Measurements from ENCODE around the gene TENM4. TPM values are rescaled to one million over a fixed set of nuclear protein-coding genes. Genes with fewer than 3 reads are reported as not detected.

TENM4 gene
- polyA plus RNA-seq, 1 of the 3 experiments (the other 2 are of a cell fraction), result 16.7 TPM

- TF ChIP-seq NFIC (IDR thresholded peaks at IDR 0.05; ENCODE audit: borderline replicate concordance) (no peak), PBX3 (IDR thresholded peaks at IDR 0.05) (no peak), RXRA (IDR thresholded peaks at IDR 0.05; ENCODE audit: borderline replicate concordance, low read depth) (no peak)
- TF ChIP-seq, protein P1, sequence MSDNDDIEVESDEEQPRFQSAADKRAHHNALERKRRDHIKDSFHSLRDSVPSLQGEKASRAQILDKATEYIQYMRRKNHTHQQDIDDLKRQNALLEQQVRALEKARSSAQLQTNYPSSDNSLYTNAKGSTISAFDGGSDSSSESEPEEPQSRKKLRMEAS (IDR thresholded peaks at IDR 0.05; ENCODE audit: low read depth), result no peak
Measured at GRCh38 chr11:79374727-79375126, 66.1 kb downstream of the TENM4 start (continued).

DNA sequence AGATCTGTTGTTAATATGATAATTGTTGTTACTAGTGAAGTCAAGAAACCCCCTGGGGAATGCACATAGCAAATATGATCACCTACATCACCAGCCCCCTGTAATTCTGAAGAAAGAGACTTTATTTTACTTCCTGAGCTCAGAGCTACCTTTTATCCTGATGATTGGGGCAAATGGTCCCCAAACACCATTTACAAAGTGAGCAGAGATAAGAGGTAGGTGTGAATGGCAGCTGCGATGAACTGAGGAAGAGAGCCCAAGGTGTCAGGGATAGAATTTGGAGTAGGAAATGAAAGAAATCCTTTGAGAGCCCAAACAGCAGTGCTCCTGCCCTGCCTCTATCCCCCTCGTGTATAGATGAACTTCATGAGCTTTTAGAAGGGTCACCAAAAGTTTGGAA lies 69.1 kb downstream of the TENM4 start:
- H3K79me2 ChIP-seq (ENCODE audit: insufficient read depth), result 0 out of 2 replicates have a peak, but pooled peaks cover 7% of the 10 kb centered on the region
- peaks cover 11% of the 10 kb centered on the region for H3F3A ChIP-seq (replicated peaks; ENCODE audit: insufficient read depth)
- H3K9ac ChIP-seq, result no peak overlapping the region
- H3K4me1 ChIP-seq (ENCODE audit: control insufficient read depth in 1 of 2, insufficient read depth in 2 of 2, low read depth in 1 of 2, low read length in 1 of 2), result no peaks in the 10 kb centered on the region
- ChIA-PET CTCF (interaction anchor here (1.0 to 1.3 kb wide), 2 partner anchors 29 to 726 kb away, joined by 3 read pairs; no protein-coding TSS in a partner anchor), POLR2A (no interaction called here)
- TF ChIP-seq, protein P1 (IDR thresholded peaks at IDR 0.05; ENCODE audit: low read depth), result no peak
- TF ChIP-seq POLR2AphosphoS5 (IDR thresholded peaks at IDR 0.05; ENCODE audit: low read depth, low read length) (no peak), TEAD4 (IDR thresholded peaks at IDR 0.05; ENCODE audit: borderline replicate concordance, insufficient read depth) (no peak), FOXJ3 (CRISPR knock-in tag; IDR thresholded peaks at IDR 0.05) (no peak), FOSL2 (IDR thresholded peaks at IDR 0.05; ENCODE audit: borderline replicate concordance, low read depth) (no peak), REST (IDR thresholded peaks at IDR 0.05; ENCODE audit: low read depth, low read length) (no peak), MXI1 (IDR thresholded peaks at IDR 0.05; ENCODE audit: low read depth, low read length) (no peak), EP300 (IDR thresholded peaks at IDR 0.05; ENCODE audit: borderline replicate concordance in 1 of 2, low read depth in 1 of 2, low read length in 1 of 2) (no peak), RXRA (IDR thresholded peaks at IDR 0.05; ENCODE audit: borderline replicate concordance, low read depth) (no peak), TAF1 (IDR thresholded peaks at IDR 0.05; ENCODE audit: borderline replicate concordance, low read depth, low read length) (no peak), TCF12 (IDR thresholded peaks at IDR 0.05) (no peak), FOXM1 (IDR thresholded peaks at IDR 0.05; ENCODE audit: low read depth) (no peak), CHD2 (IDR thresholded peaks at IDR 0.05; ENCODE audit: low read length, partially characterized antibody) (no peak), ELF1 (IDR thresholded peaks at IDR 0.05) (no peak), NFIC (IDR thresholded peaks at IDR 0.05; ENCODE audit: borderline replicate concordance) (no peak), MEF2A (IDR thresholded peaks at IDR 0.05; ENCODE audit: borderline replicate concordance, low read depth) (no peak), RAD21 (IDR thresholded peaks at IDR 0.05; ENCODE audit: low read length) (no peak)
- TF ChIP-seq, protein P2, sequence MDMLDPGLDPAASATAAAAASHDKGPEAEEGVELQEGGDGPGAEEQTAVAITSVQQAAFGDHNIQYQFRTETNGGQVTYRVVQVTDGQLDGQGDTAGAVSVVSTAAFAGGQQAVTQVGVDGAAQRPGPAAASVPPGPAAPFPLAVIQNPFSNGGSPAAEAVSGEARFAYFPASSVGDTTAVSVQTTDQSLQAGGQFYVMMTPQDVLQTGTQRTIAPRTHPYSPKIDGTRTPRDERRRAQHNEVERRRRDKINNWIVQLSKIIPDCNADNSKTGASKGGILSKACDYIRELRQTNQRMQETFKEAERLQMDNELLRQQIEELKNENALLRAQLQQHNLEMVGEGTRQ (IDR thresholded peaks at IDR 0.05; ENCODE audit: borderline replicate concordance, low read depth, low read length), result no peak
- no peaks in the 10 kb centered on the region for H3K9me2 ChIP-seq
- WGBS (ENCODE audit: low lambda C conversion rate), result 84% methylated on average over 2 of the region's 2 CpGs
- H3K4me3 ChIP-seq (ENCODE audit: low read depth in 2 of 2, low read length in 1 of 2), result no peak overlapping the region
- H3K9me3 ChIP-seq, result no peaks in the 10 kb centered on the region
- no peak overlapping the region for H2AFZ ChIP-seq (ENCODE audit: low read depth)
- no peak for DNase-seq
- no peaks in the 10 kb centered on the region for H3K36me3 ChIP-seq (replicated peaks in 1 of 2; ENCODE audit: control insufficient read depth in 1 of 2, insufficient read depth in 2 of 2, low read length in 1 of 2)
- peaks cover 9% of the 10 kb centered on the region; the same call in 1 of the 2 replicates for H4K20me1 ChIP-seq (ENCODE audit: insufficient read depth)
- H3K27ac ChIP-seq (ENCODE audit: low read depth in 2 of 2, low read length in 1 of 2), result no peak overlapping the region
- H3K27me3 ChIP-seq (ENCODE audit: insufficient read depth), result no peaks in the 10 kb centered on the region
- H3K4me2 ChIP-seq, result no peak overlapping the region

Measured in SK-N-SH (cell line).